ENCODE results near the gene HBA2.

DNA sequence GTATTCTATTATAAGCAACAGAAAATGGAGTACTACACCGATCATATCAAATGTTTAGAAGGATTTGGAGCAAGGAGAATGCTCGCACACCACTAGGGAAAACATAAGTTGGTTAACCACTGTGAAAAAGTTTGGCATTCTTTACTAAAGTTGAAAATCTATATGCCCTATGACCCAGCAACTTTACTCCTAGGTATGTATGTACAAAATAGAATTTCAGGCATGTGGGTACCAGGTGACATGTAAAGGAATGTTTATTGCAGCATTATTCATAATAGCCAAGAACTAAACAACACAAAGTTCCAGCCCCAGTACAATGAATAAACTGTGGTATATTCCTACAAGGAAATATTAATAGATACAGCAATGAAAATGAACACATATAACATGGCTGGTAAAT is 26.0 kb upstream of the HBA2 start:
- no peak for TF ChIP-seq CTCF (IDR thresholded peaks at IDR 0.05)
- TF ChIP-seq POLR2A (IDR thresholded peaks at IDR 0.05): no peak
